H1 (cell line): Measurements from ENCODE around the gene RPUSD3. TPM values are rescaled to one million over a fixed set of nuclear protein-coding genes. Genes with fewer than 3 reads are reported as not detected.

Experiments
- CBX8 ChIP-seq: fragments of 300-800, 300-1000 bp; sonication (generic); IDR thresholded peaks from 2 replicates; pipeline ENCODE4 v1.7.1; 2016; ENCODE audit warnings: low read depth, low read length, borderline replicate concordance
- CTBP2 ChIP-seq: IDR thresholded peaks from 2 replicates; pipeline ENCODE4 v1.7.0; 2011; ENCODE audit warnings: borderline replicate concordance, mild to moderate bottlenecking, moderate library complexity, mixed read lengths, low read length; ENCODE audit not compliant: insufficient read depth, insufficient read length
- JUN ChIP-seq: IDR thresholded peaks from 2 replicates; pipeline ENCODE4 v1.6.1; 2011; ENCODE audit warnings: low read depth, mild to moderate bottlenecking, improper control_type of control experiment, low read length
- POLR2A ChIP-seq, 2 experiments: IDR thresholded peaks; 1 replicate in 1 of 2; 2 replicates in 1 of 2; pipeline ENCODE4 v1.6.1; 2011; ENCODE audit warnings: low read depth in 2 of 2, low read length in 2 of 2, mild to moderate bottlenecking in 2 of 2; ENCODE audit errors: control extremely low read depth in 1 of 2
- RXRA ChIP-seq: IDR thresholded peaks from 2 replicates; pipeline ENCODE4 v1.6.1; 2011; ENCODE audit warnings: low read depth, mild to moderate bottlenecking, low read length, moderate library complexity; ENCODE audit not compliant: insufficient read depth
- TEAD4 ChIP-seq: IDR thresholded peaks from 2 replicates; pipeline ENCODE4 v1.6.1; 2012; ENCODE audit warnings: low read depth, low read length, inconsistent platforms, mixed read lengths
- polyA plus RNA-seq, 7 experiments: library from polyadenylated mRNA; depleted of rRNA in 3 of 7; stranded (reverse) in 5 of 7; unstranded in 2 of 7; fragments of >200 nt in 5 of 7; fragments of 200-250 nt in 2 of 7; gene quantifications; 1 replicate in 5 of 7; 2 replicates in 1 of 7; 4 replicates in 1 of 7; pipeline versions ENCODE4 v1.2.1 to v1.2.3, GENCODE V29; 2011 to 2013; ENCODE audit warnings: missing spikeins in 2 of 7, mixed read lengths in 2 of 7
- total RNA-seq: library from RNA; stranded (reverse); fragmentation: NEBNext Ultra II Directional; extraction: Animal tissue kit (Norgen Biotek cat#: 25700); gene quantifications from 2 replicates; pipeline ENCODE4 v1.2.1, GENCODE V29; 2021
- TF ChIP-seq, protein P1 (sequence below), 3 experiments: IDR thresholded peaks; 1 replicate in 2 of 3; 2 replicates in 1 of 3; pipeline versions ENCODE4 v1.5.1 to v1.6.1; 2011; ENCODE audit warnings: low read length in 3 of 3, mild to moderate bottlenecking in 3 of 3, inconsistent platforms in 2 of 3, low read depth in 1 of 3, moderate library complexity in 1 of 3; ENCODE audit not compliant: insufficient read depth in 1 of 3; ENCODE audit errors: control extremely low read depth in 1 of 3

RPUSD3 gene
- total and polyA plus RNA-seq, 2 of the 8 experiments (the other 6 are each of a cell fraction or from before 2014, with no cell fraction given) = 68.4 to 154 TPM

DNA sequence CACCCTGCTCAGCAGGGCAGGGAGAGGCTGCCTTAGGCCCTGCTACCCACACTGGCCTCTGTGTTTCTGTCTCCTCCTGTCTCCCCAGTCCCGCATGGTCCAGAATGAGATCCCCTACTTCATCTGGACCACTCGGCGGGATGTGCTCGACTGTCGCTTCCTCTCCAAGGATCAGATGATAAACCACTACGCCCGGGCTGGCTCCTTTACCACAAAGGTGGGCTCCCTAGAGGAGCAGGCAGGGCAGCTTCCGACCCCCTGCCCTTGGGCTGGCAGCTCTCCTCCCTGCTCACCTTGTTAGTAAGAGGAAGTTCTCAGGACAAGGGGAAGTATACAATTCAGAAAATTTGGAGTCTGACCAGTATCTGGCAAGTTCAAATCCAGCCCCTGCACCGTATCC, 27.8 kb downstream of the RPUSD3 start (continued):
- TF ChIP-seq, protein P1, sequence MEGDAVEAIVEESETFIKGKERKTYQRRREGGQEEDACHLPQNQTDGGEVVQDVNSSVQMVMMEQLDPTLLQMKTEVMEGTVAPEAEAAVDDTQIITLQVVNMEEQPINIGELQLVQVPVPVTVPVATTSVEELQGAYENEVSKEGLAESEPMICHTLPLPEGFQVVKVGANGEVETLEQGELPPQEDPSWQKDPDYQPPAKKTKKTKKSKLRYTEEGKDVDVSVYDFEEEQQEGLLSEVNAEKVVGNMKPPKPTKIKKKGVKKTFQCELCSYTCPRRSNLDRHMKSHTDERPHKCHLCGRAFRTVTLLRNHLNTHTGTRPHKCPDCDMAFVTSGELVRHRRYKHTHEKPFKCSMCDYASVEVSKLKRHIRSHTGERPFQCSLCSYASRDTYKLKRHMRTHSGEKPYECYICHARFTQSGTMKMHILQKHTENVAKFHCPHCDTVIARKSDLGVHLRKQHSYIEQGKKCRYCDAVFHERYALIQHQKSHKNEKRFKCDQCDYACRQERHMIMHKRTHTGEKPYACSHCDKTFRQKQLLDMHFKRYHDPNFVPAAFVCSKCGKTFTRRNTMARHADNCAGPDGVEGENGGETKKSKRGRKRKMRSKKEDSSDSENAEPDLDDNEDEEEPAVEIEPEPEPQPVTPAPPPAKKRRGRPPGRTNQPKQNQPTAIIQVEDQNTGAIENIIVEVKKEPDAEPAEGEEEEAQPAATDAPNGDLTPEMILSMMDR (IDR thresholded peaks at IDR 0.05; ENCODE audit: control extremely low read depth in 1 of 3, insufficient read depth in 1 of 3, low read depth in 1 of 3, low read length in 3 of 3) = no peak
- TF ChIP-seq POLR2A (IDR thresholded peaks at IDR 0.05; ENCODE audit: control extremely low read depth in 1 of 2, low read depth in 2 of 2, low read length in 2 of 2) (no peak), CBX8 (no peak), JUN (no peak), RXRA (no peak), TEAD4 (no peak), CTBP2 (no peak)
